Stimulated activated CD8-positive, alpha-beta memory T cell treated with anti-CD3 and anti-CD28 coated beads, Interleukin-7, amount 100 ng/mL, for 1 hour (primary cell): ENCODE data around the gene BCL2A1.
"Not testable (repeated sequence)": the region's sequence is repeated elsewhere in the genome, so short reads cannot be mapped to it uniquely, and the experiment has no call there.

ENCODE experiments used
- DNase-seq, 2 donors: peaks; one replicate each; pipeline ENCODE4 v3.0.0-alpha.2; 2020; ENCODE audit warnings: low read depth in 2 of 2

The BCL2A1 gene

DNA sequence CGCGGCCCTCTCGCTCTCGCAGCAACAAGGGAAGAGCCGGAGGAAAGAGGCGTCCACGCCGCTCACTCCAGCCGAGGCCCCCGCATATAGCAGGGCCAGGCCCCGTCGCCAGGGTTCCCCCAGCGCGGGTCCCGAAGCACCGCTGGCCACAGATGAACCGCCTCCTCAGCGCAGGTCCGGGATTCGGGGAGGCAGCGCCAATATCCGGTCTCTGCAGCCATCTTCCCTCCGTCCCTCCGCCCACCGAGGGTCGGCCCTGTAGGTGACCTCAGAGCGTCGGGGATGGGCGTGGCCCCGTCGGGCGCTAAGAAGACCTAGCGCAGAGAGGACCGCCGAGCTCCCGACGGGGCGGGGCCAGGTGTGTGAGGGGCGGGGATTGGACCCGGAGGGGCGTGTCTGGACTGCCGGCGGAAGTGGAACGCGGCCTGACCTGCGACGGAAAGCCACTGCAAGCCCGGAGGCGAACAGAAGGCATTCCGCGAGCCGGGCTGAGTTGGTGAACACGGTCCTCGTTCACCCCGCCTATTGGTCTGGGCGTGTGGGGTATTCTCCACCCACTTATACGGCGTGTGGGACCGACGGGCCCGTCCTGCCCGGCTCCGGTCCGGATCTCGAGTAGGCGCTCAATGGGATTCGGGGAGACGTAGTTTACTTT is 47.4 kb downstream of the BCL2A1 start:
- peak; percentile 98 to 99 for DNase-seq

DNA sequence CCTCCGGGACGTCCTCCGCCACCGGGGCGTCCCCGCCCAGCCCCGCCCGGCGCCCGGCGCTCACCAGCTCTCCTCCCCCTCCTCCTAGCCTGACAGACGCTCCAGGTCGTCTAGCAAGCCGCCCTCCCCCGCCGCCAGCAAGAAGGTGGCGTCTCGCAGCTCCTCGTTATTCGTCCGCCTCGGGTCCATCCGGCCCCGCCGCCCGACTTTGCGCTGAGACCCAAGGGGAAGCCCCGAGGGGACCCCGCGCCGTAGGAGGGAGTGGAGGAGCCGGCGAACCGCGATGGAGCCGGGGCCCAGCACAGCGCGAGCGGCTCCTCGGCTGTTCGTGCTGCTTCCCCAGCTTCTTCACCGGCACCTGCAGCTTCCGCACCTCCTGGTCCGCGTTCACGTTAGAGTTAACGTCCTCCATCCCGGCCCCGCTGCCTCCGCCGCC is 47.9 kb downstream of the BCL2A1 start:
- DNase-seq: peak; percentile 27 to 34

DNA sequence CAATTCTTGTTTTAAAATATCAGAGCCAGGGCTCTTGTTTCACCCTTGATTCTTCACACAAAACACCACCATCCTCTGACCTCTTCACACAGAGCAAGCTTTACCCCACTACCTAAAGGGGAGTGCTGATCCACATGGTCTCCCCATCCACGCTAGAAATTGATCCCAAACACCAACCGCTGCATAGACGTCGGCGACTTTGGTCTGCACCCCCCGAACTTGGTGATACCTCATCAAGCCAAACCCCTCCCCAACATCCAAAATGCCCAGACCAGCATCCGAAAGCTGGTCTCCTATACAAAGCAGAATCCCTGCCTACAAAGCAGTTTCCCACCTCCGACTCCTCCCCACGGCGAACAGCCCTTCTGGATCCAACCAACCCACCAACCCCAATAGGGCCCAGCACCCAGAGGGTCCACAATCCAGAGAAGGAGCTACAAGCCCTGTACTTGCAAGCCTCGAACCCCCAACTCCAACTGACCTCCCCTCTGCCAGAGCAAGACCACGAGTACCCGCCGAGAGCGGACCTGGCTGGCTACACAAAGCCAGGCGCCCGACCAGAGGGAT is 48.4 kb downstream of the BCL2A1 start:
- DNase-seq: no peak

DNA sequence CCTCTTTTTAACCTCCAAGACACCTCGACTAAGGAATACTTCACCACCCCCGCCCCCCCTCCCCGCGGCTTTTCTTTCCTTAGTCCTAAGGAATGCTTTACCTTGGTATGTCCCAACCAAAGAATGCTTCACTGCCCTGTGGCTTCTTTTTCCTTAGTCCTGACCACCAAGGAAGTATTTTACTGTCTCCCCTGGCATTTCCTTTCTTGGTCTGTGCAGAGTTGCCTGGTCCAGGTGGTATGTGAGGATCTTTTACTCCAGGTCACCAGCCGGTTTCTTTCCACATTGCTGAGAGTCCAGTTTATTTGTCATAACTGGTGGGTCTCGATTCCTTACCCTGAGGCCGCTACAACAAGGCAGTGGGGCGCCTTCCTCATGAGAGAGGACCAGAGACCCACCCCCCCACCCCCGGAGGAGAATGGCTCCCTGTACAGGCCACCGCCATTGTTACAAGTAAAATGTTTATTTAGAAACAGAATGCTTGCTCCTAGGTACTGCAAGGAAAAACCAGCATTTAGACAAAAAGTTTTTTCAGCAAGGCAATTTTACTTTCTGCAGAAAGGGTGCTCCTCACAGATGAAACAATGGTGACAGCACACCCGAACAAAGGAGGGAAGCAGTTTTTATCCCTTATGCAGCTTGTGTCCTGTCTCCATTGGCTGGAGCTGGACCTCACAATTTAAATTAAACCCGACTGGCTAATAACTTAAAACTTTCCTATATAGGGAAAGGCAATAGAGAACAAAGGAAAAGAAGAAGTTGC is 51.1 kb downstream of the BCL2A1 start:
- no peak for DNase-seq

DNA sequence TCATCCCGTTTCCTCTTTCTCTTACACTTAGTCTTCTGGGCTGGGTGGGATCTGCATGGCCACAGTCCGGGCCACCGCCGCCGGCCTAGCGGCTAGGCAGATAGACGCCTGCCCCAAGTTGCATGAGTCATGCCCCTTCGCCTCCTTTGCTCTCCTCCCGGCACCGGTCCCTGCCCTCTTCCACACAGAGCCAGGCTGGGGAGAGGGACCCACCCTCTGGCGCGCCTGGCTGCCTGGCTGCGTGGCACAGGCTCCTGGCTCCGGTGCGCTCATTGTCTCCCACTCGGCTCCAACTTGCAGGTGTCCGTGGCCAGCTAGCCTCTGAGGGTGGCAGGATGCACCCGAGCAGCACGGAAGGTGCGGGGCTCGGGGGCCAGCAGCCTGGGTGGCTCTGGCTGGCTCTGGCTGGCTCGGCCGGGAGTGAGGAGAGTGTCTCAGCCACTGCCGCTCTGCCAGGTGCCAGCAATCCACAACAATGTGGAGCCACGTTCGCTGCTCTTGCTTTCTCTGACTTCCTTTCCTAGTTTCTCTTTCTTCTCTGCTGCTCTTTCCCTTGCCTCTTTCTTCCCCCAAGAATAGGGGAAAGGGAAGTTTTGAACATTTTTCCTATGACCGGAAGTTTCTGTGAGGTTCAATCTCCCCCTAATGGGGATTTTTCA is 51.8 kb downstream of the BCL2A1 start:
- DNase-seq: no peak

DNA sequence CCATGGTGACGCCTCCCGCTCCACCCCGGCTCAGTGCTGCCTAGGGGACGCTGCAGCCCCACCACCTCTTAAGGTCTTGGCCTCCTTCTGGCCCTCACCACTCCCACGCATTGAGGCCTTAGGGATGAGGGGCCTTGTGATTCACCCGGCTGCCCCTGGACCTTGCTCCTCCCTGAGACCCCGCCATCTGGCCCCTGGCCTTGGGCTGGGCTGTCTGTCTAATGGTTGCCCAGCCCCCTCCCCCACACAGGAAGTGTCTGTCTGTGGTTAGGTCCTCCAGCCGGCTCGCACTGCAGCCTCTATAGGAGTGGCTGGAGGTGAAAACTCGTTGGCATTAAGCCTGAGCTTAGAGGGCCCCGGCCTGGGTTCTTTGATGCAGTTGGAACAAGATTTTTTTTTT is 52.7 kb downstream of the BCL2A1 start:
- no peak for DNase-seq

DNA sequence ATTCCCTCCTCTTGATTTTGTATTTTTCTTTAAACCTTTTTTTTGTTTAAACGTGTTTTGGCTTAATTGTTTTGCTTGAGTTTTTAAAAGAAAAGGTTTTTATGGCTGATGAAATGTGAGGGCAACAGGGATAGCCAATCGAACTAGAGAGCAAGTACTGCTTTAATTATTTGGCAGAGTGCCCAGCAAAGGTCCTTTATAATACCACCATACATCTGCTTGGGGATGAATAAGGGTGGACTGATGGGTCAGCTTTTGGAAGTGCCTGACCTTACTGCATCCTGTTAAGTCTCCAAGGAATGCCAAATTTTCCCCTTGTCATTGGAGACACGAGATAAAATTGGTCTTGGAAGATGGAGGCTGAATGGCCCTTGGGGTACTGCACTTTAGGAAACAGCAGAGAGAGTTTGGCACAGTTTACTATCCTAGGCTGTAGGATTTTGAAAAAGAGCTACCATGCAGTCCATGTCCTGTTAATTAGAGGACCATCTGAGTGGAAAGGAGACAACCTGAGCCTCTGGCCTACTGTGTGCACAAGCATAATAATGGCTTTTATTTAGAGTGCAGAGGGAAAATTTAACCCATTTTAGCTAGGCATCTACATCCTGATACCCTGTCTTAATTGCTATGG is 54.4 kb downstream of the BCL2A1 start:
- no peak for DNase-seq

DNA sequence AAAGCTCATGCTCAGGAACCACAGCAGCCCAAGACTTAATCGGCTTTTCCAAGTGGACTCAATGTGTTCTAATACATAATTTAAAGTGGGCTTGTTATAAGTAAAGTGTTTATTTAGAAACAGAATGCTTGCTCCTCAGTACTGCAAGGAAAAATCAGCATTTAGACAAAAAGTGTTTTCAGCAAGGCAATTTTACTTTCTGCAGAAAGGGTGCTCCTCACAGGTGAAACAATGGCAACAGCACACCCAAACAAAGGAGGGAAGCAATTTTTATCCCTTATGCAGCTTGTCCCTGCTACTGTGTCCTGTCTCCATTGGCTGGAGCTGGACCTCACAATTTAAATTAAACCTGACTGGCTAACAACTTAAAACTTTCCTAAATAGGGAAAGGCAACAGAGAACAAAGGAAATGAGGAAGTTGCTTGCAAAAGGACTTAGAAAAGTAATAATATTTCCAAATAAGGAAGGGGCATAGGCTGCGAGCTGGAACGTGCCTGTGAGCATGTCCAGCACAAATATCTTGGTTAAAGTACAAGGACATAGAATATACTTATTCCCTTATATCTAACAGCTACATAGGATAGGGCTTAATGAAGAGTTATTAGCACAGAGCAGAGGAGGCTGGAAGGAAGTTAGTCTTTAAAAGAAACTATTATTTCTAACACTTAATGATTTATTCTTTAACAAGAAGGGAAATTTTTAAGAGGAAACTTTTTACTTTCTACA is 55.1 kb downstream of the BCL2A1 start:
- not testable (repeated sequence) for DNase-seq

DNA sequence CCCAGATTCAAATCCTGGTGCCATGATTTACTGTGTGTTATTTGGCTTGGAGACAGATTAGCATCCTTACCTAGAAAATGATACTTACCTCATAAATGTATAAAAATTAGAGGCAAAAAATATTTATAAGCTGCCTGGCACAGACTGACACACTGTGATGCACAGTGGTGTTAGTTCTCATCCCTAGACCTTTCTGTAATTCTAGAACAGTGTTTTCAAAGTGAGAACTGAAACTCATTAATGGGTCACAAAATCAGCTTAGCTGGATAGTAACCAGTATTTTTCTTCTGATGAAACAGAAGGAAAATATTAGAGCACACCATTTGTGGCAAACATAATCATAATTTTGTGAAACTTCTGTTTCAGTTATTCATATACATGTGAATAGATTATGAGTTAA is 56.3 kb downstream of the BCL2A1 start:
- no peak for DNase-seq
